Activated B cell treated with CpG ODN at 0.5 μM for 24 hours (primary cell): Measurements from ENCODE around the gene PLAGL1. TPM values are rescaled to one million over a fixed set of nuclear protein-coding genes. Genes with fewer than 3 reads are reported as not detected.
"Not testable (repeated sequence)": the region's sequence is repeated elsewhere in the genome, so short reads cannot be mapped to it uniquely, and the experiment has no call there.

Experiments used
- ATAC-seq: fragments of 200-7000 bp; cut with Tn5 transposase; one replicate; pipeline ENCODE4 v1.10.0; 2021; ENCODE audit warnings: low read depth, mild to moderate bottlenecking, moderate library complexity
- CTCF ChIA-PET: fragments of 350-600 bp; sonication (Branson Sonifier 250); formaldehyde crosslinking; loops from one replicate; lab custom pipeline; 2021; ENCODE audit warnings: antibody characterized with exemption; lab: Charles Lee
- POLR2A ChIA-PET: fragments of 350-600 bp; sonication (Branson Sonifier 250); formaldehyde crosslinking; loops from one replicate; lab custom pipeline; 2021; ENCODE audit warnings: antibody characterized with exemption; lab: Charles Lee
- DNase-seq: peaks from one replicate; pipeline ENCODE4 v3.0.0; 2022
- H3K27ac Mint-ChIP-seq: one replicate; pipeline ENCODE4 v1.8.0; 2020; ENCODE audit warnings: mixed read lengths
- H3K27me3 Mint-ChIP-seq: one replicate; pipeline ENCODE4 v1.8.0; 2021; ENCODE audit warnings: mixed read lengths
- H3K36me3 Mint-ChIP-seq: one replicate; pipeline ENCODE4 v1.8.0; 2021; ENCODE audit warnings: low read depth, mixed read lengths
- H3K4me1 Mint-ChIP-seq: one replicate; pipeline ENCODE4 v1.8.0; 2021; ENCODE audit warnings: mixed read lengths
- H3K4me3 Mint-ChIP-seq: one replicate; pipeline ENCODE4 v1.8.0; 2020; ENCODE audit warnings: mild to moderate bottlenecking, mixed read lengths
- H3K9me3 Mint-ChIP-seq: one replicate; pipeline ENCODE4 v1.8.0; 2020; ENCODE audit warnings: mixed read lengths
- intact Hi-C: fragments of 100-400 bp; cut with micrococcal nuclease; formaldehyde crosslinking; loops from one replicate; pipeline ENCODE4 v1.15.1; 2024
- total RNA-seq: library from RNA; stranded (reverse); gene quantifications from 2 replicates; pipeline ENCODE4 v1.2.3, GENCODE V29; 2022
- TF ChIP-seq, protein P1 (sequence below): fragments of 200-600 bp; IDR thresholded peaks from one replicate; pipeline ENCODE4 v1.8.0; 2022; ENCODE audit warnings: antibody characterized with exemption, mild to moderate bottlenecking

Gene PLAGL1
- total RNA-seq, 1 donor from 2014 or later = 33.5 TPM

GRCh38 chr6:144019929-144020328 lies 11.9 kb upstream of the PLAGL1 start:
- H3K9me3 Mint-ChIP-seq = peaks cover 6% of the 10 kb centered on the region
- H3K27ac Mint-ChIP-seq = no peak overlapping the region
- H3K36me3 Mint-ChIP-seq = no peaks in the 10 kb centered on the region
- intact Hi-C loops = no loop called here
- H3K4me1 Mint-ChIP-seq = no peaks in the 10 kb centered on the region
- no peak for DNase-seq
- ChIA-PET POLR2A (no interaction called here), CTCF (no interaction called here)
- ATAC-seq = no peak
- H3K4me3 Mint-ChIP-seq = no peak overlapping the region
- no peaks in the 10 kb centered on the region for H3K27me3 Mint-ChIP-seq
- TF ChIP-seq, protein P1, sequence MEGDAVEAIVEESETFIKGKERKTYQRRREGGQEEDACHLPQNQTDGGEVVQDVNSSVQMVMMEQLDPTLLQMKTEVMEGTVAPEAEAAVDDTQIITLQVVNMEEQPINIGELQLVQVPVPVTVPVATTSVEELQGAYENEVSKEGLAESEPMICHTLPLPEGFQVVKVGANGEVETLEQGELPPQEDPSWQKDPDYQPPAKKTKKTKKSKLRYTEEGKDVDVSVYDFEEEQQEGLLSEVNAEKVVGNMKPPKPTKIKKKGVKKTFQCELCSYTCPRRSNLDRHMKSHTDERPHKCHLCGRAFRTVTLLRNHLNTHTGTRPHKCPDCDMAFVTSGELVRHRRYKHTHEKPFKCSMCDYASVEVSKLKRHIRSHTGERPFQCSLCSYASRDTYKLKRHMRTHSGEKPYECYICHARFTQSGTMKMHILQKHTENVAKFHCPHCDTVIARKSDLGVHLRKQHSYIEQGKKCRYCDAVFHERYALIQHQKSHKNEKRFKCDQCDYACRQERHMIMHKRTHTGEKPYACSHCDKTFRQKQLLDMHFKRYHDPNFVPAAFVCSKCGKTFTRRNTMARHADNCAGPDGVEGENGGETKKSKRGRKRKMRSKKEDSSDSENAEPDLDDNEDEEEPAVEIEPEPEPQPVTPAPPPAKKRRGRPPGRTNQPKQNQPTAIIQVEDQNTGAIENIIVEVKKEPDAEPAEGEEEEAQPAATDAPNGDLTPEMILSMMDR = no peak

DNA sequence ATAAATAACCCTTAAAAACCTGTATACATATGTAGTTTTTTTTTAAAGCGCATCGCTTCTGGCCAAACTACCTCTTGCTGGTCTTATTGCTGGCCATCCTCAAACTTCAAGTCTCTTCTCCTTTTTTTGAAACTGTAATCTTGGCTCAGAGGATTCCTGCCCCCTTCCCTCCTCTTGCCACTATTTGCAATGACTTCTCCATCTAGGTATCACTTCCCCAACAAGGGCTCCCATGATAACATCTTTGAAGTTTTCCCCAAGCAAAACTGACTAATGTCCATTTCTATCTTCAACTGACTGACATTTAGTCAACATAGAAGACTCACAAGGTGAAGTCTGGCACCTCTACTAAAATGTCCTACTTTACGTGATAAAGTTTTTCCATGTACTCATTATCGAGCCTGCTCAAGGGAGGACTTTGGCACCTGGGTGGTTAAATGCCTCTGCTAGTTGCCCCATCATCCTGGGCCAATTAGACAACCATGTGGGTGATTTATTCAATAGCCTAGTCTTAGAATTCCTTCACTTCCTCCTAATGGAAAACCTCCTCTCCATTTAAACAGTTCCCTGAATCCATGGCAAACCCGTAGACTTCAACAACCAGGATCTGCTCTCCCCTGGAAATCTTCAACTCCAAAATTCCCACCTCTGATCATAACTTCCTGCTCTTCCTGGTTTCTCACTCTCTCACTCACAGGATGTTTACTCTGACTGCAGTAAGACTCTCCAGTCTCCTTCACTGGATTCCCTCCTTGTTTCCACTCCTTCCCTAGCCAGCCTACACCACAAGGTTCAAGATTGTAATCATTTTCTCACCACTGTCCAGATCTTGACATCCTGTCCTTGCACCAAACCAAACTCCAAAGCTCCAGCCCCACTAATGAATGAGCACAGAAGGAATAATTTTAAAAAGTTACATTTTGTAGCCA lies 9.4 kb upstream of the PLAGL1 start:
- ChIA-PET CTCF (no interaction called here), POLR2A (no interaction called here)
- Mint-ChIP-seq H3K27ac (no peak overlapping the region), H3K9me3 (no peaks in the 10 kb centered on the region), H3K27me3 (no peaks in the 10 kb centered on the region), H3K4me3 (no peak overlapping the region), H3K4me1 (no peaks in the 10 kb centered on the region), H3K36me3 (no peaks in the 10 kb centered on the region)
- intact Hi-C loops = no loop called here
- TF ChIP-seq, protein P1 = no peak
- DNase-seq (no peak), ATAC-seq (no peak)

- Mint-ChIP-seq H3K36me3 (peaks cover 1% of the 10 kb centered on the region), H3K27ac (no peak overlapping the region), H3K4me3 (no peak overlapping the region), H3K27me3 (no peaks in the 10 kb centered on the region), H3K4me1 (peaks cover 2% of the 10 kb centered on the region), H3K9me3 (no peaks in the 10 kb centered on the region)
- POLR2A ChIA-PET = interaction anchor here (1.5 kb wide), 1 partner anchor 50 kb away, joined by 4 read pairs; no protein-coding TSS in a partner anchor
- intact Hi-C loops = loop anchor here (1.0 to 2.0 kb wide), 6 partner anchors 51 to 1539 kb away; no protein-coding TSS in a partner anchor
- CTCF ChIA-PET = interaction anchor here (0.7 to 4.9 kb wide), 23 partner anchors 8 to 1538 kb away, joined by 3 to 100 read pairs (median 4); partner anchors contain the start of gene LTV1
- DNase-seq (peak; percentile 28), ATAC-seq (peak; percentile 31)
- TF ChIP-seq, protein P1 = peak; percentile 90
Observed at GRCh38 chr6:144013486-144013909, 5.4 kb upstream of the PLAGL1 start.

GRCh38 chr6:144012534-144012933 lies 4.5 kb upstream of the PLAGL1 start:
- H3K27me3 Mint-ChIP-seq = no peaks in the 10 kb centered on the region
- POLR2A ChIA-PET = no interaction called here
- ATAC-seq = no peak

DNA sequence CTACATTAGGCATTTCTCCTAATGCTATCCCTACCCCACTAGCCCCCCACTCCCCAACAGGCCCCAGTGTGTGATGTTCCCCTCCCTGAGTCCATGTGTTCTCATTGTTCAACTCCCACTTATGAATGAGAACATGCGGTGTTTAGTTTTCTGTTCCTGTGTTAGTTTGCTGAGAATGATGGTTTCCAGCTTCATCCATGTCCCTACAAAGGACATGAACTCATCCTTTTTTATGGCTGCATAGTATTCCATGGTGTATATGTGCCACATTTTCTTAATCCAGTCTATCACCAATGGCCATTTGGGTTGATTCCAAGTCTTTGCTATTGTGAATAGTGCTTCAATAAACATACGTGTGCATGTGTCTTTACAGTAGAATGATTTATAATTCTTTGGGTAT lies 1.6 kb upstream of the PLAGL1 start:
- H3K4me1 Mint-ChIP-seq = peaks cover 13% of the 10 kb centered on the region
- ATAC-seq, H3K36me3 Mint-ChIP-seq, H3K27ac Mint-ChIP-seq, POLR2A ChIA-PET, DNase-seq, H3K27me3 Mint-ChIP-seq, CTCF ChIA-PET, H3K9me3 Mint-ChIP-seq, H3K4me3 Mint-ChIP-seq, intact Hi-C loops: not testable (repeated sequence)

More at GRCh38 chr6:144012534-144012933, 4.5 kb upstream of the PLAGL1 start:
- TF ChIP-seq, protein P1 = no peak
- intact Hi-C loops = loop anchor here (2.0 kb wide), 2 partner anchors 52 to 1444 kb away; no protein-coding TSS in a partner anchor
- H3K36me3 Mint-ChIP-seq = peaks cover 1% of the 10 kb centered on the region
- DNase-seq = no peak
- no peak overlapping the region for H3K27ac Mint-ChIP-seq
- peaks cover 3% of the 10 kb centered on the region for H3K4me1 Mint-ChIP-seq
- H3K4me3 Mint-ChIP-seq = no peak overlapping the region
- H3K9me3 Mint-ChIP-seq = no peaks in the 10 kb centered on the region
- CTCF ChIA-PET = interaction anchor here (0.6 to 4.9 kb wide), 11 partner anchors 11 to 1175 kb away, joined by 3 to 100 read pairs (median 4); no protein-coding TSS in a partner anchor
